ENCODE data around the gene MS4A18. TPM values are rescaled to one million over a fixed set of nuclear protein-coding genes. Genes with fewer than 3 reads are reported as not detected.
A peak's percentile ranks its signal among the peaks of the same experiment; 100 is the strongest.
"Not testable (repeated sequence)": the region's sequence is repeated elsewhere in the genome, so short reads cannot be mapped to it uniquely, and the experiment has no call there.

Gene MS4A18
- total RNA-seq, 2 donors from 2014 or later, result not detected

- no peak overlapping the region for H3K4me3 ChIP-seq
- H3K27ac ChIP-seq, result no peak overlapping the region
- H3K9me3 ChIP-seq, result no peaks in the 10 kb centered on the region
- no peak for DNase-seq (ENCODE audit: low spot score)
- no peaks in the 10 kb centered on the region for H3K36me3 ChIP-seq
- H3K4me1 ChIP-seq (replicated peaks), result no peaks in the 10 kb centered on the region
- TF ChIP-seq CTCF (IDR thresholded peaks at IDR 0.05) (no peak), POLR2A (IDR thresholded peaks at IDR 0.05) (no peak), POLR2AphosphoS5 (IDR thresholded peaks at IDR 0.05) (no peak)
- intact Hi-C loops (cut with DNase I), result no loop called here
- WGBS, result 60% methylated on average over 4 of the region's 4 CpGs
- H3K27me3 ChIP-seq (replicated peaks; ENCODE audit: insufficient read depth), result no peaks in the 10 kb centered on the region
Measured at GRCh38 chr11:60753309-60753708, 28.8 kb downstream of the MS4A18 start.

- Histone ChIP-seq H3K9me3 (no peaks in the 10 kb centered on the region), H3K27ac (no peak overlapping the region), H3K27me3 (replicated peaks; ENCODE audit: insufficient read depth) (no peaks in the 10 kb centered on the region), H3K36me3 (no peaks in the 10 kb centered on the region), H3K4me3 (no peak overlapping the region), H3K4me1 (replicated peaks) (no peaks in the 10 kb centered on the region)
- intact Hi-C loops (cut with DNase I), result no loop called here
- 90% methylated on average over 6 of the region's 6 CpGs for WGBS
- DNase-seq (ENCODE audit: low spot score), result no peak
- TF ChIP-seq POLR2AphosphoS5 (IDR thresholded peaks at IDR 0.05), result no peak
- TF ChIP-seq POLR2A (IDR thresholded peaks at IDR 0.05), result no peak
- TF ChIP-seq CTCF (IDR thresholded peaks at IDR 0.05), result no peak
Measured at GRCh38 chr11:60754887-60755286, 30.4 kb downstream of the MS4A18 start.

- H3K27ac ChIP-seq, result no peak within 1 kb of the TSS
- H3K36me3 ChIP-seq, result no peaks in the 10 kb centered on the region
- no peaks in the 10 kb centered on the region for H3K27me3 ChIP-seq (replicated peaks; ENCODE audit: insufficient read depth)
- no peak for TF ChIP-seq CTCF (IDR thresholded peaks at IDR 0.05)
- no peak for TF ChIP-seq POLR2A (IDR thresholded peaks at IDR 0.05)
- no peaks in the 10 kb centered on the region for H3K9me3 ChIP-seq
- WGBS, result 71% methylated on average over 14 of the region's 14 CpGs
- intact Hi-C loops (cut with DNase I), result no loop called here
- H3K4me1 ChIP-seq (replicated peaks), result no peaks in the 10 kb centered on the region
- DNase-seq (ENCODE audit: low spot score), result no peak
- H3K4me3 ChIP-seq, result no peak within 1 kb of the TSS
Measured at GRCh38 chr11:60756307-60757032, 31.9 kb downstream of the MS4A18 start, which contains the start of gene MS4A15. TSS of gene MS4A15 (plus strand) at chr11:60756867. CDS start at chr11:60763734, 6,867 bp downstream.

GRCh38 chr11:60757231-60757800 is 32.8 kb downstream of the MS4A18 start:
- H3K27me3 ChIP-seq (replicated peaks; ENCODE audit: insufficient read depth), result no peaks in the 10 kb centered on the region
- H3K9me3 ChIP-seq, result no peaks in the 10 kb centered on the region
- no peaks in the 10 kb centered on the region for H3K36me3 ChIP-seq
- no peak overlapping the region for H3K27ac ChIP-seq
- WGBS, result 85% methylated on average over 19 of the region's 19 CpGs
- no peaks in the 10 kb centered on the region for H3K4me1 ChIP-seq (replicated peaks)
- no peak for DNase-seq (ENCODE audit: low spot score)
- TF ChIP-seq POLR2A (IDR thresholded peaks at IDR 0.05) (no peak), POLR2AphosphoS5 (IDR thresholded peaks at IDR 0.05) (no peak), CTCF (IDR thresholded peaks at IDR 0.05) (no peak)
- no peak overlapping the region for H3K4me3 ChIP-seq
- intact Hi-C loops (cut with DNase I), result no loop called here

- H3K4me3 ChIP-seq; intact Hi-C loops (cut with DNase I); H3K27ac ChIP-seq; H3K27me3 ChIP-seq (replicated peaks; ENCODE audit: insufficient read depth); H3K36me3 ChIP-seq; DNase-seq (ENCODE audit: low spot score); H3K4me1 ChIP-seq (replicated peaks); H3K9me3 ChIP-seq: not testable (repeated sequence)
- peak; percentile 46 for TF ChIP-seq POLR2AphosphoS5 (IDR thresholded peaks at IDR 0.05)
- WGBS, result 67% methylated on average over 4 of the region's 4 CpGs
Measured at GRCh38 chr11:60758671-60759070, 34.2 kb downstream of the MS4A18 start.

- intact Hi-C loops (cut with DNase I), result not testable (repeated sequence)
Measured at GRCh38 chr11:60759438-60760225, 35.1 kb downstream of the MS4A18 start.

More at GRCh38 chr11:60759438-60760225, 35.1 kb downstream of the MS4A18 start:
- DNase-seq (ENCODE audit: low spot score); H3K4me1 ChIP-seq (replicated peaks); H3K9me3 ChIP-seq; H3K27me3 ChIP-seq (replicated peaks; ENCODE audit: insufficient read depth); H3K36me3 ChIP-seq; H3K27ac ChIP-seq; H3K4me3 ChIP-seq: not testable (repeated sequence)
- WGBS, result 84% methylated on average over 22 of the region's 22 CpGs

Measured in prostate gland (tissue), 2 donors.